Esophagus muscularis mucosa (tissue), 4 donors: ENCODE data around the gene HSPG2. TPM values are rescaled to one million over a fixed set of nuclear protein-coding genes. Genes with fewer than 3 reads are reported as not detected.
"Not testable (repeated sequence)": the region's sequence is repeated elsewhere in the genome, so short reads cannot be mapped to it uniquely, and the experiment has no call there.

Source experiments
- DNase-seq: peaks from one replicate; pipeline ENCODE4 v3.0.0-alpha.2; 2017; ENCODE audit errors: extremely low spot score
- H3K27ac ChIP-seq, 4 donors: fragments of 200-600 bp; sonication (generic); replicated peaks in 1 of 4; 1 replicate in 3 of 4; 2 replicates in 1 of 4; pipeline ENCODE4 v1.5.1; 2016 to 2019; ENCODE audit warnings: mild to moderate bottlenecking in 1 of 4
- H3K27me3 ChIP-seq, 4 donors: fragments of 200-600 bp; sonication (generic); one replicate each; pipeline versions ENCODE4 v1.5.1 to v1.6.0; 2016 to 2019
- H3K36me3 ChIP-seq, 4 donors: fragments of 200-600 bp; sonication (generic); one replicate each; pipeline ENCODE4 v1.5.1; 2016 to 2019
- H3K4me1 ChIP-seq, 4 donors: fragments of 200-600 bp; sonication (generic); one replicate each; pipeline ENCODE4 v1.5.1; 2016 to 2019
- H3K4me3 ChIP-seq, 4 donors: fragments of 200-600 bp; sonication (generic); 1 replicate in 2 of 4; 2 replicates in 2 of 4; pipeline ENCODE4 v1.5.1; 2016 to 2019; ENCODE audit warnings: mild to moderate bottlenecking in 4 of 4, moderate library complexity in 1 of 4
- H3K9me3 ChIP-seq, 4 donors: fragments of 200-600 bp; sonication (generic); 1 replicate in 3 of 4; 2 replicates in 1 of 4; pipeline ENCODE4 v1.5.1; 2016 to 2019
- CTCF ChIP-seq, 3 experiments: fragments of 200-600 bp in 2 of 3; fragments of 450-650 bp in 1 of 3; sonication (generic) in 2 of 3; IDR thresholded peaks; one replicate each; pipeline ENCODE4 v1.5.1; 2017 to 2019; ENCODE audit warnings: antibody characterized with exemption in 3 of 3, mild to moderate bottlenecking in 2 of 3, moderate library complexity in 1 of 3
- EP300 ChIP-seq: sonication (generic); formaldehyde crosslinking; IDR thresholded peaks from one replicate; pipeline ENCODE4 v1.6.1; 2017; ENCODE audit warnings: antibody characterized with exemption
- POLR2A ChIP-seq: fragments of 450-650 bp; IDR thresholded peaks from one replicate; pipeline ENCODE4 v1.6.1; 2017; ENCODE audit warnings: antibody characterized with exemption, moderate library complexity, mild to moderate bottlenecking, low read depth
- POLR2AphosphoS5 ChIP-seq, 2 donors: sonication (generic); formaldehyde crosslinking; IDR thresholded peaks; one replicate each; pipeline ENCODE4 v1.6.1; 2017; ENCODE audit warnings: antibody characterized with exemption in 2 of 2
- WGBS: methylation state at CpG from one replicate; pipeline ENCODE4 v1.1.5; 2018; 5-methylcytosine and 5-hydroxymethylcytosine counted together
- intact Hi-C: fragments of 100-400 bp; cut with DNase I; formaldehyde crosslinking; loops from one replicate; pipeline ENCODE4 v1.15.1; 2023
- total RNA-seq, 4 donors: library from RNA; depleted of rRNA; stranded (reverse); fragments of >200 nt; gene quantifications; one replicate each; pipeline versions ENCODE4 v1.1.0 to v1.2.1, GENCODE V29; 2016

HSPG2 gene
- 1,000 to 10,000 TPM in 1 of 4 donors, 100 to 1,000 TPM in 3; 414 to 1,199 (median 595) TPM for total RNA-seq

- Histone ChIP-seq H3K4me1 (peaks cover 76 to 89% (median 86%) of the 10 kb centered on the region in 4 donors), H3K9me3 (no peaks in the 10 kb centered on the region), H3K27me3 (no peaks in the 10 kb centered on the region), H3K27ac (peak within 1 kb of the TSS; percentile 93 to 99 (median 98)), H3K4me3 (peak within 1 kb of the TSS; percentile 77 to 95 (median 88)), H3K36me3 (no peaks in the 10 kb centered on the region)
- intact Hi-C loops = loop anchor here (5.0 kb wide), 1 partner anchor 35 kb away; no protein-coding TSS in a partner anchor
- TF ChIP-seq EP300 (no peak), CTCF (IDR thresholded peaks at IDR 0.05) (no peak), POLR2A (no peak), POLR2AphosphoS5 (IDR thresholded peaks at IDR 0.05) (no peak)
- WGBS = no CpG with 5 or more reads among the region's 52 CpGs
- no peak for DNase-seq
Measured at GRCh38 chr1:21937034-21937371, at the start of gene HSPG2. Gene HSPG2 (minus strand): TSS chr1:21937310. CDS start chr1:21937217, 93 bp downstream.

- H3K36me3 ChIP-seq, H3K4me3 ChIP-seq, DNase-seq, H3K4me1 ChIP-seq, H3K9me3 ChIP-seq, H3K27me3 ChIP-seq, H3K27ac ChIP-seq, intact Hi-C loops: not testable (repeated sequence)
- 84% methylated on average over 7 of the region's 12 CpGs for WGBS
Measured at GRCh38 chr1:21986386-21986785, 49.3 kb upstream of the HSPG2 start.

GRCh38 chr1:21985893-21986292, 48.8 kb upstream of the HSPG2 start:
- WGBS = 0% methylated on average over 1 of the region's 5 CpGs
- H3K4me1 ChIP-seq, H3K27ac ChIP-seq, H3K36me3 ChIP-seq, H3K9me3 ChIP-seq, intact Hi-C loops, H3K27me3 ChIP-seq, DNase-seq, H3K4me3 ChIP-seq: not testable (repeated sequence)

GRCh38 chr1:21983539-21983938, 46.4 kb upstream of the HSPG2 start:
- H3K4me3 ChIP-seq, intact Hi-C loops, H3K27me3 ChIP-seq, H3K27ac ChIP-seq, H3K36me3 ChIP-seq, H3K4me1 ChIP-seq, DNase-seq, H3K9me3 ChIP-seq: not testable (repeated sequence)
- 54% methylated on average over 4 of the region's 15 CpGs for WGBS

GRCh38 chr1:21982122-21982521, 45.0 kb upstream of the HSPG2 start:
- H3K4me3 ChIP-seq, H3K36me3 ChIP-seq, H3K4me1 ChIP-seq, intact Hi-C loops, DNase-seq, H3K27ac ChIP-seq, H3K27me3 ChIP-seq, H3K9me3 ChIP-seq: not testable (repeated sequence)
- WGBS = 94% methylated on average over 6 of the region's 6 CpGs

- DNase-seq, H3K36me3 ChIP-seq, H3K9me3 ChIP-seq, H3K4me3 ChIP-seq, H3K27me3 ChIP-seq, H3K27ac ChIP-seq, intact Hi-C loops, H3K4me1 ChIP-seq: not testable (repeated sequence)
- WGBS = 58% methylated on average over 2 of the region's 4 CpGs
Measured at GRCh38 chr1:21981253-21981652, 44.1 kb upstream of the HSPG2 start.

- H3K36me3 ChIP-seq, H3K4me3 ChIP-seq, H3K9me3 ChIP-seq, DNase-seq, H3K27me3 ChIP-seq, H3K27ac ChIP-seq, H3K4me1 ChIP-seq, intact Hi-C loops: not testable (repeated sequence)
- 37% methylated on average over 2 of the region's 21 CpGs for WGBS
Measured at GRCh38 chr1:21980515-21981220, 43.6 kb upstream of the HSPG2 start.

GRCh38 chr1:21978209-21978608, 41.1 kb upstream of the HSPG2 start:
- H3K9me3 ChIP-seq, H3K4me3 ChIP-seq, H3K4me1 ChIP-seq, intact Hi-C loops, H3K27me3 ChIP-seq, H3K36me3 ChIP-seq, H3K27ac ChIP-seq, DNase-seq: not testable (repeated sequence)
- 86% methylated on average over 8 of the region's 11 CpGs for WGBS

GRCh38 chr1:21976703-21977239, 39.7 kb upstream of the HSPG2 start, which contains the start of gene CELA3B:
Gene CELA3B (plus strand): TSS chr1:21977022. CDS start chr1:21977040, 18 bp downstream.
- 95% methylated on average over 6 of the region's 9 CpGs for WGBS
- H3K27me3 ChIP-seq, intact Hi-C loops, H3K9me3 ChIP-seq, H3K36me3 ChIP-seq, H3K27ac ChIP-seq, DNase-seq, H3K4me1 ChIP-seq, H3K4me3 ChIP-seq: not testable (repeated sequence)

GRCh38 chr1:21975296-21975695, 38.2 kb upstream of the HSPG2 start:
- H3K4me3 ChIP-seq, H3K4me1 ChIP-seq, DNase-seq, H3K27ac ChIP-seq, intact Hi-C loops, H3K27me3 ChIP-seq, H3K36me3 ChIP-seq, H3K9me3 ChIP-seq: not testable (repeated sequence)
- 94% methylated on average over 9 of the region's 9 CpGs for WGBS

GRCh38 chr1:21974699-21975098, 37.6 kb upstream of the HSPG2 start:
- H3K9me3 ChIP-seq, DNase-seq, H3K27me3 ChIP-seq, intact Hi-C loops, H3K36me3 ChIP-seq, H3K4me3 ChIP-seq, H3K27ac ChIP-seq, H3K4me1 ChIP-seq: not testable (repeated sequence)
- WGBS = 60% methylated on average over 6 of the region's 6 CpGs
